ENCODE measurements around the gene LGI4.
"Not testable (repeated sequence)": the region's sequence is repeated elsewhere in the genome, so short reads cannot be mapped to it uniquely, and the experiment has no call there.

DNA sequence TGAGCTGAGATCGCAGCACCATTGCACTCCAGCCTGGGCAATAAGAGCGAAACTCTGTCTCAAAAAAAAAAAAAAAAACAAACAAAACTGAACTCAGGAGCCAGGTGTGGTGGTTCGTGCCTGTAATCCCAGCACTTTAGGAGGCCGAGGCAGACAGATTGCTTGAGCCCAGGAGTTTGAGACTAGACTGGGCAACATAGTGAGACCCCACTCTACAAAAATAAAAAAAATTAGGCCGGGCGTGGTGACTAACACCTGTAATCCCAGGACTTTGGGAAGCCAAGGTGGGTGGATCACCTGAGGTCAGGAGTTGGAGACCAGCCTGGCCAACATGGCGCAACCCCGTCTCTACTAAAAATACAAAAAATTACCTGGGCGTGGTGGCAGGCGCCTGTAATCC, 32.9 kb downstream of the LGI4 start:
- TF ChIP-seq, protein P1, sequence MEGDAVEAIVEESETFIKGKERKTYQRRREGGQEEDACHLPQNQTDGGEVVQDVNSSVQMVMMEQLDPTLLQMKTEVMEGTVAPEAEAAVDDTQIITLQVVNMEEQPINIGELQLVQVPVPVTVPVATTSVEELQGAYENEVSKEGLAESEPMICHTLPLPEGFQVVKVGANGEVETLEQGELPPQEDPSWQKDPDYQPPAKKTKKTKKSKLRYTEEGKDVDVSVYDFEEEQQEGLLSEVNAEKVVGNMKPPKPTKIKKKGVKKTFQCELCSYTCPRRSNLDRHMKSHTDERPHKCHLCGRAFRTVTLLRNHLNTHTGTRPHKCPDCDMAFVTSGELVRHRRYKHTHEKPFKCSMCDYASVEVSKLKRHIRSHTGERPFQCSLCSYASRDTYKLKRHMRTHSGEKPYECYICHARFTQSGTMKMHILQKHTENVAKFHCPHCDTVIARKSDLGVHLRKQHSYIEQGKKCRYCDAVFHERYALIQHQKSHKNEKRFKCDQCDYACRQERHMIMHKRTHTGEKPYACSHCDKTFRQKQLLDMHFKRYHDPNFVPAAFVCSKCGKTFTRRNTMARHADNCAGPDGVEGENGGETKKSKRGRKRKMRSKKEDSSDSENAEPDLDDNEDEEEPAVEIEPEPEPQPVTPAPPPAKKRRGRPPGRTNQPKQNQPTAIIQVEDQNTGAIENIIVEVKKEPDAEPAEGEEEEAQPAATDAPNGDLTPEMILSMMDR (conservative IDR thresholded peaks at IDR 0.05; ENCODE audit: low read depth, low read length), result not testable (repeated sequence)
- not testable (repeated sequence) for TF ChIP-seq EZH2 (IDR thresholded peaks at IDR 0.05; ENCODE audit: borderline replicate concordance, low read depth, low read length, poor library complexity, severe bottlenecking)

All from A673 (cell line).